Measurements from ENCODE around the gene MMP19. TPM values are rescaled to one million over a fixed set of nuclear protein-coding genes. Genes with fewer than 3 reads are reported as not detected.

Gene MMP19
- total and polyA plus RNA-seq, 2 experiments from 2014 or later: 1.4 TPM; not detected in 1

DNA sequence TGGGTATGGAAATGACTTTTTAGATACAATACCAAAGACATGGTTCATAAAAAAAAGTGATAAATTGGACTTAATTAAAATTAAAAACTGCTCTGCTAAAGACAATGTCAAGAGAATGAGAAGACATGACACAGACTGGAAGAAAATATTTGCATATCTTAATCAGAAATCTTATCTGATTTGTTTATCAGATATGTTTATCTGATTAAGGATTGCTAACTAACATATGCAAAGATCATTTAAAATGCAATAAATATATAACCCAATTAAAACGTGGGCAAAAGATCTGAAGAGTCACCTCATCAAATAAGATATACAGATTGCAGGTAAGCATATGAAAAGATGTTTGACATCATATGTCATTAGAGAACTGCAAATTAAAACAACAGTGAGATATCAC is 10.0 kb upstream of the MMP19 start:
- H3K27me3 ChIP-seq: no peaks in the 10 kb centered on the region

DNA sequence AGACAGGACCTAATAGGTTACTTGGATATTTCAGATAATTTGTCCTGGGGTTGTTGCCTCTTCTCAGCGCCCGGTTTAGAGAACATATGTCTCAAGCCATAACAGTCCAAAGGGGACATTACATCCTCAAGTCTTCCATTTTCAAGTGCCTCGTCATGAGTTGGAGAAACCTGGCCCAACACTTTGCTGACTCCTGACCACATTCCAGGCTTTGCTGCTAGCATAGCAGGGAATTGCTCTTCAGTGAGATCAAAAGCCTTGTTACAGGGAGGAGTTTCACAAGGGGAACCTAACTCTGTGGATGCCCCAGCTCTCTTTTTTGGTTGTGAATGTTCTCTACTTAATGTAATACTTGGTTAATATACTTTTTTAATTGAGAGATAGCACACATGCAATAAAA is 8.2 kb upstream of the MMP19 start:
- H3K4me1 ChIP-seq (ENCODE audit: low read depth): no peaks in the 10 kb centered on the region
- no peaks in the 10 kb centered on the region for H3K27me3 ChIP-seq
- no peaks in the 10 kb centered on the region for H3K36me3 ChIP-seq
- H3K4me3 ChIP-seq: no peak overlapping the region
- TF ChIP-seq, protein P1, sequence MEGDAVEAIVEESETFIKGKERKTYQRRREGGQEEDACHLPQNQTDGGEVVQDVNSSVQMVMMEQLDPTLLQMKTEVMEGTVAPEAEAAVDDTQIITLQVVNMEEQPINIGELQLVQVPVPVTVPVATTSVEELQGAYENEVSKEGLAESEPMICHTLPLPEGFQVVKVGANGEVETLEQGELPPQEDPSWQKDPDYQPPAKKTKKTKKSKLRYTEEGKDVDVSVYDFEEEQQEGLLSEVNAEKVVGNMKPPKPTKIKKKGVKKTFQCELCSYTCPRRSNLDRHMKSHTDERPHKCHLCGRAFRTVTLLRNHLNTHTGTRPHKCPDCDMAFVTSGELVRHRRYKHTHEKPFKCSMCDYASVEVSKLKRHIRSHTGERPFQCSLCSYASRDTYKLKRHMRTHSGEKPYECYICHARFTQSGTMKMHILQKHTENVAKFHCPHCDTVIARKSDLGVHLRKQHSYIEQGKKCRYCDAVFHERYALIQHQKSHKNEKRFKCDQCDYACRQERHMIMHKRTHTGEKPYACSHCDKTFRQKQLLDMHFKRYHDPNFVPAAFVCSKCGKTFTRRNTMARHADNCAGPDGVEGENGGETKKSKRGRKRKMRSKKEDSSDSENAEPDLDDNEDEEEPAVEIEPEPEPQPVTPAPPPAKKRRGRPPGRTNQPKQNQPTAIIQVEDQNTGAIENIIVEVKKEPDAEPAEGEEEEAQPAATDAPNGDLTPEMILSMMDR (IDR thresholded peaks at IDR 0.05; ENCODE audit: low read depth, low read length): no peak
- no peaks in the 10 kb centered on the region for H3K9me3 ChIP-seq (ENCODE audit: low read depth)
- no peak overlapping the region for H3K27ac ChIP-seq
- DNase-seq (ENCODE audit: low read depth in 1 of 2, low spot score in 1 of 2): peak; percentile 23 to 50

More for the DNA sequence above, 10.0 kb upstream of the MMP19 start:
- TF ChIP-seq, protein P1 (IDR thresholded peaks at IDR 0.05; ENCODE audit: low read depth, low read length): no peak
- no peaks in the 10 kb centered on the region for H3K9me3 ChIP-seq (ENCODE audit: low read depth)
- no peak overlapping the region for H3K27ac ChIP-seq
- H3K36me3 ChIP-seq: no peaks in the 10 kb centered on the region
- DNase-seq (ENCODE audit: low read depth in 1 of 2, low spot score in 1 of 2): no peak
- H3K4me3 ChIP-seq: no peak overlapping the region
- H3K4me1 ChIP-seq (ENCODE audit: low read depth): no peaks in the 10 kb centered on the region

DNA sequence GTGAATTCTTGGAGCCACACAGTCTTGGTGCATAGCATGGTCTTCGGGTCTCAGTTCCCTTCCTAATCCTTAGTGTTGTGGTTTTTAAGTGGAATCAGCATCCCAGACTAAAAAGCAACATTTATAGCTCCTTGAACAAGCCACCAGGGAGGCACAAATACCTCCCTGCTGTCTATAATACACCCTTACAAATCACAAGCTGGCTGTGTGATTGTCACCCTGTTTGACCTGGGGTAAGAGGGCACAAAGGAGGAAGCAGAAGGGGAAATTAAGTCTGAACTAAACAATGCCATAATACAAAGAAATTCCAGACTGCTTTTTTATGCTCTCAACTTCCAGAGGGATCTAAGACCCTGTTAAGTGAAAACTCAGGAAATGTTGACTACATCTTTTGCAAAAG is 7.7 kb upstream of the MMP19 start:
- Histone ChIP-seq H3K36me3 (no peaks in the 10 kb centered on the region), H3K27me3 (no peaks in the 10 kb centered on the region), H3K4me3 (no peak overlapping the region), H3K27ac (no peak overlapping the region), H3K4me1 (ENCODE audit: low read depth) (no peaks in the 10 kb centered on the region), H3K9me3 (ENCODE audit: low read depth) (no peaks in the 10 kb centered on the region)
- TF ChIP-seq, protein P1 (IDR thresholded peaks at IDR 0.05; ENCODE audit: low read depth, low read length): no peak
- DNase-seq (ENCODE audit: low read depth in 1 of 2, low spot score in 1 of 2): no peak

DNA sequence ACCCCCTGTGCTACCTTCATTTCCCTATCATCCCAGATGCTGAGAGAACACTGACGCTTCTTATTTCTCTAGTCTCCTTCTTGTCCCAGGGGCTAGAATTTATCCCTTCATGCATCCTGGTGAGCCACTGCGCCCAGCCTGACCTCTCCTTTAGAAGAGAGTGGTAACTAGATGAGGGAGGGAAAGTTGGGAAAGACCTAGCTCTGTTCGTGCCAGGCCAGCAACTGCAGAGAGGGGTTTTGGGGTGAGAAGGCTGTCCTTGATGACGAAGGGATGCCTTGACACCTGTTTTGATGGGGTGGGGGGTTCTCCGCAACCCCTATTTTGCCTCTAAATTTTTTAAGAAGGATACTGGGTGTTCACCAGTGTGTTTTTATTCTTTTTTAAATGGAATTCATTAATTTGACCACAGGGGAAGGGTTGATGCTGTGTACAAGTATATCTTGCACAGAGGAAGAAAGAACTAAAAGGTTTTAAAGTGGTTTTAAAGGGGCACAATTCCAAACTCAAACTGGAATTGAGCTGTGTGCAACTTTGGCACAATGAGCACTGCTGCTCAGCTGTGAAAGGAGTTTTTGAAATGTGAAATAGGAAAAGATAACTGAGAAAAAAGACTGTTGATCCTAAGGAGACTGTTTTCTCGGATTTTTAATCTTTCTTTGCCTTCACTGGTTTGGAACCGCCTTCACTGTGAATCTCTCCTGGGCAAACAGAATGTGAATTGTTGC is 7.0 kb upstream of the MMP19 start:
- Histone ChIP-seq H3K4me3 (no peak overlapping the region), H3K9me3 (ENCODE audit: low read depth) (no peaks in the 10 kb centered on the region), H3K36me3 (no peaks in the 10 kb centered on the region), H3K27ac (no peak overlapping the region), H3K4me1 (ENCODE audit: low read depth) (no peaks in the 10 kb centered on the region), H3K27me3 (no peaks in the 10 kb centered on the region)
- TF ChIP-seq, protein P1 (IDR thresholded peaks at IDR 0.05; ENCODE audit: low read depth, low read length): no peak
- peak in 1 of 2 donors; percentile 34 for DNase-seq (ENCODE audit: low read depth in 1 of 2, low spot score in 1 of 2)

DNA sequence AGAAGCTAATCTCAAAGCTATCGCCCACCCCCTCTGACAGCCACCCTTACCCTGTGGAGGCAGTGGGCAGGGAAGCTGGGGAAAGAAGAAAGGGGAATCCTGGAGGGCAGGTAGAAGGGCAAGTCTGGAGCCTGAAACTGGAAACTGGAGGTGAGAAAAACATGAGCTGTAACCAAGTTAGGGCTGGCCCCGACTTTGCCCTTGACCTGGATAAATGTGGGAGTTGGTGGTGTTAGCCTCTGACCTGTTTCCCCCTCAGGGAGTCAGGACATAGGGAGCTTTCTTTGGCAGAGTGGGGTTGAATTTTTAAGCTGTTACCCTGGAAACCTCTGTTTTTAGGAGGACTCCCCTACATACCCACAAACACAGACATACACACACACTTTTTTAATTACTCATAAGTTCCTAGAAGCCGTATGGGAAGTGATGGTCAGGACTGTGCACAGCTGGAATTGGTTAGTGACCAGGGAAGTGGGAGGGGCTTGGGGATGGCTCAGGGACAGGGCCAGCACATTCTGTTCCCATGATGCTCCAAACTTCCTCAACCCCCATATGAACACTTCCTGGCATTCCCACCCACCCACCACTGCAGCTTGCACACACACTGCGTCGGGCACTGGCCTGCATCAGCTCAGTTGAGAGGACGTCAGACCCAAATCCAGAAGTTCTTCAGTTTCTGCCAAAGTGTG is 5.0 kb upstream of the MMP19 start:
- Histone ChIP-seq H3K27me3 (no peaks in the 10 kb centered on the region), H3K27ac (no peak overlapping the region), H3K4me1 (ENCODE audit: low read depth) (no peaks in the 10 kb centered on the region), H3K36me3 (no peaks in the 10 kb centered on the region), H3K4me3 (no peak overlapping the region), H3K9me3 (ENCODE audit: low read depth) (no peaks in the 10 kb centered on the region)
- peak in 1 of 2 donors; percentile 100 for DNase-seq (ENCODE audit: low read depth in 1 of 2, low spot score in 1 of 2)
- TF ChIP-seq, protein P1 (IDR thresholded peaks at IDR 0.05; ENCODE audit: low read depth, low read length): no peak

Measured in cardiac muscle cell (in vitro differentiated cells and primary cell).